Activated CD4-positive, alpha-beta T cell treated with anti-CD3 and anti-CD28 coated beads, Interleukin-2, amount 50 U/mL, for 48 hours (primary cell): ENCODE results near the gene SMYD1.

Source experiments
- DNase-seq, 2 experiments: peaks; one replicate each; pipeline ENCODE4 v3.0.0-alpha.2; 2020

Gene SMYD1

DNA sequence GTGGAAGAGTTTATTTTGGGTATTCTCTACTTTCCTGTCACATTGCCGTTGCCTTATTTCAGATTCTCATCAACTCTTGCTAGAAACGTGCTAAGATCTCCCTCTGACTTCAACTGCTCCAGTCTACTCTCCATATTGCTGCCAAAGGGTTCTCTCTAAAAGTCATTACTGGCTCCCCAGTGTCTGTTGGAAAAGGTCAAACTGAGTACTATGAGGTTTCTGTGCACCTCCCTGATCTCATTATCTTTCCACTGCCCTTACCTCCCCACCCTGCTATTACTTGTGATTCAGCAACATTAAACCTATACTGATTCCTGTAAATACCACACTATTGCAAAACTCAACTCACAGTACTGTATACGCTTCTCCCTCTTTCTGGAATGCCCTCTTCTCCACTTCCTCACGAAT lies 10.2 kb upstream of the SMYD1 start:
- DNase-seq: no peak

DNA sequence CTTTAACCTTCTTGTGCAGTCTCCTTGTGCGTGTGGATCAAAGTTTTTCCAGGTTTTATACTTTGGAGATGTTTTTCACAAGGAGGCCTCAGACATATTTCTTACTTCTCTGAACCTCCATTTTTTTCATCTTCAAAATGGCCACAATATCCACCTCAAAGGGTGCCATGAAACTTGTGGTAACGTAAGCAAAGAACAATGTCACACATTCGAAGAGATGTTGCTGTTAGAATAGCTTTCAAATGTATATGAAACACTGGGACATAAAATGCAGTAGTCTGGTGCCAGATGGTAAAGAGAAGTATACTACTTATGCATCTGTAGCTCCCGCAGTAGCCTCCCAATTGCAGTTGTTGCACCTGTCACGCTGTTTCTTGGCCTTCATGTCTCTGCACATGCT lies 9.4 kb upstream of the SMYD1 start:
- DNase-seq: no peak

DNA sequence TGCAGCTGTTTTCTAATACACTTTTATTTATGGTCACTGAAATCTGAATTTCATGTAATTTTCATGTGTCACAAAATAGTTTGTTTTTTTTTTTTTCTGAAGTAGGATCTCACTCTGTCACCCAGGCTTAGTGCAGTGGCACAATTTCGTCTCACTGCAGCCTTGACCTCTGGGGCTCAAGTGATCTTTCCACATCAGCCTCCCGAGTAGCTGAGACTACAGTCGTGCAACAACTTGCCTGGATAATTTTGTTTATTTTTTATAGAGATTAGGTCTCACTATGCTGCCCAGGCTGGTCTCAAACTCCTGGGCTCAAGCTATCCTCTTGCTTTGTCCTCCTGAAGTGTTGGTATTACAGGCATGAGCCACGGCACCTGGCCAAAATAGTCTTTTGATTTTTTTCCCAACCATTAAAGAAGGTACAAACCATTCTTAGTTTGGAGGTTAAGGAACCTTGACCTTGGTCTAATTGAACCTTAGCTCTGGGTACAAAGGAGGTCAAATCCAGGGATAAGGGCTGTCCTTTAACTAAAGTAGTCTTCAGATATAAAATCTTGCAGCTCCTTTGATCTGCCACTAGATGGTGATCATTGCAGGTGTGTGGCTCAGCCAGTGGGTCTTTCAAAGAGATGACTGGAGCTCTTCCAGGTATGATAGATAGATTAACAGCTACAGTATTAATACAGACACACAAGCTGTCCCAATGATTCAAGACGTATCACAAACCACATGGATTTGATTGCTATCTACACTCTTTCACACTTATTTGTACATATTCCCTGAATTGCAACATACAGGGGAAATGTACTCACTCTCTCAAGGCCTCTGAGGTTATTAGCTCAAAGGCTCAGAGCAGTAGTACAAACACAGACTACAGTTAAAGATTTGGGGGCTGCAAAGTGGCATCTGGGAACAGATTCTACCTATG lies 7.4 kb upstream of the SMYD1 start:
- DNase-seq: peak in 1 of 2 experiments; percentile 21

DNA sequence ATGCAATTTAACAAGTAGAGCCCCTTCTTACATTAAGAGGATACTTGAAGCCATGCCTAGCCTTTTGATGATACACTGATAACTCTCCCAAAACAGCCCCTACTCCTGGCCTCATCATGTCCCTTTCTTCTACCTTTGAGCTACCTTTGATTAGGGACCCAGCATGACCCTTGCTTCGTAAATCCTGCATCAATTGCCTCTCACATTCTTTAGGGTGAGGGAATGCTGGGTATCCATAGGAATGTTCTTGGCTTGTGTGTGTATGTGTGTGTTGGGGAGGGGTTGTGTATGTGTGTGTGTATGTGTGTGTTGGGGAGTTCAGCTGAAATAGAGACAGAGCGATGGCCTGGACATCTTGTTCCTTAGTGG lies 6.7 kb upstream of the SMYD1 start:
- no peak for DNase-seq

DNA sequence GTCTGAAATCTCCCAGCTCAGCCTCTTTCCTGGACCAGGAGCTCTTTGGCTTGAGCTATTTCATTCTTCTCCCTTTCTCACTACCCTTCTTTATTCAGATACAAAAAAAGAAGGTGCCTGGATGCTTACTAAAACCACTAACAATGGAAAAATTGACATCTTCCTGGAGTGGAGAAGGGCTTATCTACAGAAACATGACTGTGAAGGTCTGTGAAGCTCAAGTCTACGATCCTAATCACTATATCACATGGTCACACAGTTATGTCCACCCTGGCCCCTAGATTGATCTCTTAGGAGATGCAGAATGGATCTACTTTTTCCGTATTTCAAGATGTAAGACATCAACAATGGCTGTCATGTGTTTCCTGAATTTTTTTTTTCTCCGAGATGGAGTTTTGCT lies 6.3 kb upstream of the SMYD1 start:
- no peak for DNase-seq

DNA sequence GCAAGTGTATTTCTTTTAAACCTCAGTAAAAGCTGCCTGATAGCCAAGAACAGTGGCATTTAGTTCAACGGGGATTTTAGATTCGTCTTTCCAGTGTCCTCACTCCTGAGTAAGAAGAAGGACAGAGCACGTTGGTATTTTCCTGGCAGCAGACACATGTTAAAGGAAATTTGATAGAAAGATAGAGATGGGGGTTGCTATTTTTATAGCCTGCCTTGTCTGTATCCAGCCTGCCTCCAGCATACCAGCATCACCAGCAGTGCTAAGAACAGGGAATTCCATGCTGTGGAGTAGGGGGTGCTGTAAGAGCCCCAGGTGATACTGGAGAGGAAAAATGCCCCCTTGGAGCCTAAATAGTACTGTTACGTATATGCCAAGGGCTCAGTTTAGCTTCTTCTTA lies 1.1 kb upstream of the SMYD1 start:
- no peak for DNase-seq

DNA sequence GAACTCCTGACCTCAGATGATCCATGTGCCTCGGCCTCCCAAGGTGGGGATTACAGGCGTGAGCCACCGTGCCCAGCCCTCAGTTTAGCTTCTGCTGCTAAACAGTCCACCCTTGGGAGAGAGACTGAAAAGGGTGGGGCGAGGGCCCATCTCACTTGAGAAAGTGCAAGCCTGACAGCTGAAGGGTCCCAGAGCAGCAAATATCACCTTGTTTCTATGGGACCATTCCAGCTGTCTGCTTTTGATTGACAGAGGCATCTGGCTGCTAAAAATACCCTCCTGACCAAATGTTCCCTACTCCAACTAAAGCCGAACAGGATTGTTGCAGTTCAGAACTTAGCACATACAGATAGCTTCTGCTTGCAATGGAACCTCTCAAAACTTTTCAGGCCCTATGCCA lies 436 bp upstream of the SMYD1 start:
- no peak for DNase-seq

DNA sequence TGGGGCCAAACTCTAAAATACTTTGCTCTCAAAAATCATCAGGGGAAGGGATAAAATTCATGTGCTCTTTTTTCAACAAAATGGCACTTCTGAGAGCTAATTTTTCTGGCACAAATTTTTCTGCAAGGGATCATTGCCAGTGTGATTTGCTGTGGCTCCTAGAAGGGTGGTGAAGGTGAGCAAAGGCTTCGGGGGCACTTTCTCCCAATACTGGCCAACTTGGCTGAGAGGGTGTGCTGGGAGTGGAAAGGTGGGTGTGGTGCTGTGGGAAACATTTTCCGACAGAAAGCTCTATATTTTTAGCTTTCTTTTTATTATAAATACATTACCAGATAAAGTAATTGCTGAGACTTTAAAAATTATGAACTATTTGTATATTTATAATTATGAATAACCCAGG lies 419 bp downstream of the SMYD1 start:
- DNase-seq: no peak

DNA sequence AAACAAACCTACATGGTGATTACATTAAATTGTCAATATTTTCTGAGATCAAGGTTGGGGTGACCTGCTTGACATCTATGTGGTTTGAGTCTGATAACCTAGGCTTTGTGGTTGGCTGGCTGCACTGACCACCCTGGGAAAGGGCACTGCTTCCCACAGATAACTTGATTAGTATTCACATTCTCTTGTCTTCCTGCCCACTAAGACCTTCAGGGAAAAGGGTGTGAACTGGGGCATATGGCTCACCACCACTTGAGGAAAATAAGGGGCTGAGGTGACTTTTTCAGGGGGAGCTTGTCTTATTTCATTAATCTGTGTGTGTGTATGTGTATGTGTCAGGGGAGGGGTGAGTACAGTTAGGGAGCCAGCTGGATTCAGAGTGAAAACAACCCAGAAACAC lies 1.5 kb downstream of the SMYD1 start:
- DNase-seq: no peak

DNA sequence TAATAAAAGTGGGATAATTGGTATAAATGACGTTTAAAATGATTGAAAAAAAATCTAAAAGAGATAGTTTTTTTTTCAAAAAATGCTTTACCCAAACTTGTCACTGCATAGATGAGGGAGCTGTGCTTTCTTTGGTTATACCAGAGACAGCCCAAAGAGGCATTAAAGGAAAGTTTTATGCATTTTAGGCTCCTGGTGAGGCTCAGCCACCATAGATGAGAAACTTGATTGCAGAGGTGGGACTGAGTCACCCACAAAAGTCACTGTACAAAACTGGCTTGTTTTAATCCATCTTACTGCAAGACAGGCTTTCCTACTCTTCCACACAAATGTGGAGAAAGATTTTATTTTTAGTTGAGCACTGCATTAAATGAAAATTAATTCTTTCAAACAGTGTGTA lies 2.4 kb downstream of the SMYD1 start:
- no peak for DNase-seq

DNA sequence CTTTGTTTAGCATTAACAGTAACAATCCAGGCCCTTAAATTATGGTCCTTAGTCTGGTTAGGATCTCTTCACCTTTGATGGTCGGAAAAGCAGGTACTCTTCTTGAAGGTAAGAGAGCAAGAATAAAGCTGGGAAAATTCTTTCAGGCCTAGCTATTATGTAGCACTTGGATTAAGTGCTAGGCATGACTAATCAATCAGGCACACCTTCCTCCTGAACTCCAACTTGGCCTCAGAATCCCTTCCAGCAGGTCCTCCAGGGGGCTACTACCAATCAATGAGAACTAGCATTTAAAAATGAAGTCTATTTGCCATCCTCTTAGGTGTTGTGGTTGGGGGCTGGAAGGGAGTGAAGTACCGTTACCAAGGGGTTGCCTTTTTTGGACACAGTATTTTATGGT lies 3.7 kb downstream of the SMYD1 start:
- DNase-seq: no peak

DNA sequence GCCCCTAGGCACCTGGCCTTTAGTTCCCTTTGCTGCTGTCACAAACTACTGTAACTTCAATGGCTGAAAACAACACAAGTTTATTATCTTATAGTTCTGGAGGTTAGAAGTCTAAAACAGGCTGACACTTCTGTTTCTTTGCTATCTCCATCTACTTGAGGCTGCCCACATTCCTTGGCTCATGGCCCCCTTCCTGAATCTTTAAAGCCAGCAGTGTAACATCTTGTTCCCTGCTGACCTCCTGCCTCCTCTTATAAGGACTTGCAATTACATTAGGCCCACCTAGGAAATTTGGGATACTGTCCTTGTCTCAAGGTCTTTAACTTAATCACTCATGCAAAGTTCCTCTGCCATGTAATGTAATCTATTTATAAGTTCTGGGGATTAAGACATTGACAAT lies 6.5 kb downstream of the SMYD1 start:
- DNase-seq: no peak

DNA sequence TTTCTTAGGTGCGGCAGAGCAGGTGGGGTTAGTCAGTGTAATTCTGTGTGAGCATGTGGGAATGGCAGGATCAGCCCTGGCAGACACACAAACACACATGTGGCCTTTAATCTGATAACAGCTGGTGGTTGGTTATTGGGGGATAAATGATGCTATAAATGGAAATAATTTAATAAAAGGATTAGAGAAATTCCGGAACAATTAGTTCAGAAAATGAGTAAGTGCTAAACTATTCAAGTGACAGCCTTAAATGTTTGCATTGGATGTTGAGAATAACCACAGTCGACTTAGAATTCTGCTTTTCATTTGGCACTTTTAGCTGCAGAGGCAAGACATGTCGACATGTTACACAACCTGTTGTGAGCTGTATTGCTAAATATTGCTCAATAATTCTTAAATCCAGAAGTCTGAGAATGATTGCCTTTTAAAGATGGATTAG lies 7.2 kb downstream of the SMYD1 start:
- DNase-seq: no peak

DNA sequence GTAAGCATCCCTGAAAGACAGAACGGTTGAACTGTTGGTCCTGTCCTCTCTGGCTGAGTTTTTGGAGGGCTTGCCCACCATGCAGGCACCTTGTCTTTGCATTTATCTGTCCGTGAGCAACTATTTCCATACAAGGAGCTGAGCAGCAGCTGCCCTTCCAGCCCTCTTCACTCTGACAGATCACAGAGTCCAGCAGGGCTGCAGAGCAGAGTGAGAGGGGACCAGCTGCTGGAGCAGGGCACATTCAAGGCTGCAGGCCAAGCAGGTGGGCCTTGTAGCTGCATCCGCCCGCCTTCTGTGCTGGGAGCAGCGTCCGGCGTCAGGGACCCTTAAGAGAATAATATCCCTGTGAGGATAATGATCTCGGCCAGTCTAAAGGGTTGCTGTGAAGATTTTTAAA lies 9.5 kb downstream of the SMYD1 start:
- no peak for DNase-seq

DNA sequence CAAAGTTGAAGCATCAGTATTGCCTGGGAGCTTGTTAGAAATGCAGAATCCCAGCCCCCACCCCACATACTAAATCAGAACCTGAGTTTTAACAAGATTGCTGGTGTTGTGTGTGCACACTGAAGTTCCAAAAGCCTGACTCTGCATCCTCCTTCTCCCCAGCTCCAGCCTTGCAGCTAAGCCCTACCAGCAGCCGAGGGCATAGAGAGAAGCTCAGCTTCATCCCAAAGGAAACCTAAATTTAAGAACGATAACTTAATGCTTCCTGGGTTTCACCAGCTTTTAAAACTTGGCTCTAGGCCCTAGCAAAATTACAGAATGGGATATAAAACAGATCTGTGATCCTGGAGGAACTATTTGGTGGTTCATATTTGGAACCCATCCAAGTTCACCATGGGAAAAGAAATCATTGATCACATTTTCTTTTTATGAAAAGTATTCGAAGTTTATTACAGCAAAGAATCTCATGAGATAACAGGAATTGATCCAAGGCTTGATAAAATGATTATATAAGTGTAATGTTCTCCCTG lies 11.1 kb downstream of the SMYD1 start:
- DNase-seq: no peak

DNA sequence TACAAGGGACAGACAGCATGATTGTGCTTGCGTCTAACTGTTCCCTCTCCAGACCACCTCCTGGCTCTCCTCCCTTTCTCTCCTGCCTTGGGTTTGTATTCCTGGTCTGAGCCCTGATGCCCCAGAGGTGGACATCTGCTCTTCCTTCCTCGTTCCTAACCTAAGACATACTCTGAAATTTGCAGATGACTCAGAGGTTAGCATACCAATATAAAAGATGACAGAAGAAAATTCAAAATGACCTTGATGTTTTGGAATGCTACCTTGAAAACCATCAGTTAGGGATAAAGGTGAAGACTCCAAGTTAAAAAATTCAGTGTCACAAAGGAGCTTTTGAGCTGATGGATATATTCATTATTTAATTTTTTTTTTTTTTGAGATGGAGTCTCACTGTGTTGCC lies 12.9 kb downstream of the SMYD1 start:
- no peak for DNase-seq

DNA sequence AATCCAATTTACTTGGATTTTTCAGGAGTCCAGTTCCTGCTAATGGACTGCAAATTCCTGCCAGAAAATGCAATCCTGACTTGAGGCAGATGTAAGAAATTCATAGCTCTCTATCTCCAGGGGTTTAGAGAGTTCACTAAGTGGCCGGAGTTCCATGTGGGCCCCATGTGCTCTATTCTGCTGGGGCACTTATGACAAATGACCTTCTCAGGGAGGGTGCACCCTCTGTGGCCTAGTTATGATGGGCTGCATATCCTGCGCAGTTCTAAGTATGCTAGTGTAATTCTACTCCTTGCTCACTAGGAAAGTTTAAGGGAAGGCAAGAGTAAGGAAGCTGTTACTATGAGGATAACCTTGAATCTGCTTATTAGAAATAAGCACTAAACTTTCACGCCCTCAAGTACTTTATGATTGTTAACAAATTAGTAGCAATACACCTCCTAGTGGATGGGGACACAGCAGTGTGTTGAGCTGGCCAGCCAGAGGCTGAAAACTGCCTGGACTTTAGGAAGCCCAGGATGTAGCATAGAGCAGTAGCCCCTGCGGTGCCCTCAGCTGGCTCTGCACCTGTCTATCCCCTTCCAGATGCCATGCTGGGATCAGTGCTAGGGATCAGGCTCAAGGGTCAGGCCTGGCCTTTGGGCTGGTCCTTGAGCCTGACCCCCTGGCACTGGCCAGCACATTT lies 14.4 kb downstream of the SMYD1 start:
- no peak for DNase-seq

DNA sequence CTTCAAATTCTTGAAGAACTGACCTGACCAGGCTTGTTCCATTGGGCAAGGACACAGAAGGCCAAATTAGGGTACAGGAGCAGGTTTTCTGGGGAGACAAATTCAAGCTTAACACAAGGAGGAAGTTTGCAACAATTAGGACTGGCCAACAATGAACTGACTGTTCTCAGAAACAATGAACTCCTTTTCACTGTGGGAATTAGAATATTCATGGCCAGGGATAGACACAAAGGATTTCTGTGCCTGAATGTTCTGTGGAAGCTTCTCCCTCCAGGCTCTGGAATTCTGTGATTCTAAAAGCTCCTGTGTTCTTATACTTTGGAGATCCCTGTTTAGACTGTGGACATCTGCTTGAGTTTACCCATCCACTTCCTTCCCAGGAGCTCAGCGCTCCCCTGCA lies 15.2 kb downstream of the SMYD1 start:
- no peak for DNase-seq

DNA sequence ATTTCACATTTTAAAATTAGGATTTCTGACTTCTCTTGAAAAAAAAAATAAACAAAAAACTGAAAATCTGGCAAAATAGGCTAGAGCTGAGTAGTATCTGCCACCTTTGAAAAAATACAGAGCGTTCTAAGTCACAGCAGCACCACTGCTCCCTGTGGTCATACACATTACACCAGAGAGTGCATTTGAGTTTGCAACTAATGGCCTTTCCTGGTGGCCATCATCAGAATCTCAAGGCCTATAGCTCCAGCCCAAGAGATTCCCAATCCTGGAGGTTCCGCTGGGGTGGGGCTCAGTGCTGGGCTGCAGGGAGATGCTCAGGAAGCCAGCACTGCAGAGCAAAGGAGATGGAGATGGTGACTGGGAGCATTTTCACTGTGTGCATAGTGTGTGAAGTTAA lies 17.5 kb downstream of the SMYD1 start:
- no peak for DNase-seq

DNA sequence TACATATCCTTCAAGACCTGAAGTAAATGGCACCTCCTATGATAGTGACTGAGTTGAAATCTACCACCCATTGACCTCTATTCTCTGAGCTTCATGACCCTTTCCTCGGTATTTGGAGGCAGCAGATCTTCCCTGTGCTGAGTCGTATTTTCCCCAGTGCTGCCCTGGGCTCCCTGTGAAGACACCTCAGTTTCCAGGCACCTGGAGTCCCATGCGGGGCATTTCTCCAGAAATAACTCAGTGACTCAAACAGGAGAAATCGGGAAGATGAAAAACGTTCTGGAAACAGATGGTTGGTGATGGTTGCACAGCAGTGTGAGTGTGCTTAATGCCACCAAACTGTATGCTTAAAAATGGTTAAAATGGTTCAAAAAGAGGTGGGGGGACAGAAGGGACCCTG lies 18.0 kb downstream of the SMYD1 start:
- no peak for DNase-seq

DNA sequence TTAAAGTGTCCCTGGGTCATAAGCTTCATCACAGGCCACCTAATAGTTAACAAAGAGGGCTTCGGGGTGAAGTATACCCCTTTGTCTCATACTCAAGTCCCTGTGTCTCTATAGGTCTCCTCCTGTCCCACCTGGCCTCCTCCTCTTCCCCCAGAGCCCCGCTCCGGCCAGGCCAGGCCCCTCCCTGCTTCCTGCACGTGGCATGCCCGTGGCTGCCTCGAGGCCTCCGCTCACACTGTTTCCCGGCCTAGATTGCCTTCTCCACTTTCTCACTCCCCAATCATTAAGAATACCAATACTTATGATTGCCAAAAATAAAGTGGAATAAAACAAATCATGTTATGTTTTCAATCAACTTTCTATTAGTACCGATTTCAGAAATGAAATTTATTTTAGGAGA lies 18.8 kb downstream of the SMYD1 start:
- no peak for DNase-seq

DNA sequence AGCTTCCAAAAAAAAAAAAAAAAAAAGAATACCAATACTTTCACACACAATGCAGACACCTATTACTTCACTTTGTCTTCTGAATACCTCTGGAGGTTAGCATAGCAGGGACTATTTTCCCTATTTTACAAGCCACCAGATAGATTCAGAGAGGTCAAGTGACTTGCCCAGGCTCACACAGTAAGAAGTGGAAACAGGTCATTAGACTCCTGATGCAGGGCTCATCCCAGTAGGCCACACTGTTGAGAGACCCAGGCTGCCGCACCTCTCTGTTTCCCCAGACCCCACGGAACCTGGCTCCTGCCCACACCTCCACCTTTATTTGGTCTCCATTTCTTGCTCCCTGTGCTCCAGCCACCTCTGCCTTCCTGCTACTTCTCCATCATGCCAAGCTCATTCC lies 19.4 kb downstream of the SMYD1 start:
- DNase-seq: no peak

DNA sequence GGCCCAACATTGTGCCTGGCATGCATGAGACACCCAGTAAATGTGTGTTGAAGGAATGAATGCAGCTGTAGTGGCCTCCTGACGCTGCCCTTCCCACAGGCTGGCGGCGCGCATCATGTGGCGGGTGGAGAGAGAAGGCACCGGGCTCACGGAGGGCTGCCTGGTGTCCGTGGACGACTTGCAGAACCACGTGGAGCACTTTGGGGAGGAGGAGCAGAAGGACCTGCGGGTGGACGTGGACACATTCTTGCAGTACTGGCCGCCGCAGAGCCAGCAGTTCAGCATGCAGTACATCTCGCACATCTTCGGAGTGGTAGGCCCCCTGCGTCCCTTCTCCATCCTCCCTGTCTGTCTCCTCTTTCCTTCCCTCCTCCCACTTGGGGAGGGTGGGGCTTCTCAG lies 20.1 kb downstream of the SMYD1 start:
- DNase-seq: no peak

DNA sequence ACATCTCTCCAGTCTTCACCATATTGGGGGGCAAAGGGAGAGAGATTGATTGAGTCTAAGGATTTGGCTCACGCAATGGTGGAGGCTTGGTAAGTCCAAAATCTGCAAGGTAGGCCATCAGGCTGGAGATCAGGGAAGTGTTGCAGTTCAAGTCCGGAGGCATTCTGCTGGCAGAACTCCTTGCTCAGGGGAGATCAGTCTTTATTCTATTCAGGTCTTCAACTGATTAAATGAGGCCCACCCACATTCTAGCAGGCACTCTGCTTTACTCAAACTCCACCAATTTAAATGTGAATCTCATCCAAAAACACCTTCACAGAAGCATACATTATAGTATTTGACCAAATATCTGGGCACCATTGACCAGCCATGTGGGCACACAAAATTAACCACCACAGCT lies 21.4 kb downstream of the SMYD1 start:
- DNase-seq: no peak
